Esophagus (tissue), 2 donors: ENCODE data around the gene CTNNA1. TPM values are rescaled to one million over a fixed set of nuclear protein-coding genes. Genes with fewer than 3 reads are reported as not detected.
A peak's percentile ranks its signal among the peaks of the same experiment; 100 is the strongest.

ENCODE experiments used
- H3K27ac ChIP-seq, 2 donors: one replicate each; pipeline ENCODE4 v1.5.1; 2013; ENCODE audit warnings: low read depth in 2 of 2, mild to moderate bottlenecking in 2 of 2, inconsistent platforms in 1 of 2, low read length in 1 of 2, moderate library complexity in 1 of 2
- H3K27me3 ChIP-seq, 2 donors: one replicate each; pipeline ENCODE4 v1.6.1; 2013; ENCODE audit warnings: low read length in 2 of 2, control low read depth in 1 of 2, mild to moderate bottlenecking in 1 of 2; ENCODE audit not compliant: insufficient read depth in 2 of 2, control insufficient read depth in 1 of 2
- H3K36me3 ChIP-seq, 2 donors: one replicate each; pipeline ENCODE4 v1.6.1; 2013; ENCODE audit warnings: low read length in 1 of 2; ENCODE audit not compliant: control insufficient read depth in 2 of 2, insufficient read depth in 2 of 2
- H3K4me1 ChIP-seq, 2 donors: one replicate each; pipeline ENCODE4 v1.6.1; 2013; ENCODE audit warnings: low read length in 1 of 2; ENCODE audit not compliant: control insufficient read depth in 2 of 2, insufficient read depth in 2 of 2
- H3K4me3 ChIP-seq, 2 donors: one replicate each; pipeline ENCODE4 v1.5.1; 2013; ENCODE audit warnings: low read length in 2 of 2, mild to moderate bottlenecking in 2 of 2, low read depth in 1 of 2, moderate library complexity in 1 of 2
- H3K9me3 ChIP-seq, 2 donors: one replicate each; pipeline ENCODE4 v1.6.1; 2013; ENCODE audit warnings: mild to moderate bottlenecking in 2 of 2, low read depth in 1 of 2, low read length in 1 of 2, moderate library complexity in 1 of 2; ENCODE audit not compliant: control insufficient read depth in 2 of 2, insufficient read depth in 1 of 2
- WGBS, 2 donors: extraction: QIAGEN DNeasy Blood & Tissue Kit; methylation state at CpG; one replicate each; pipeline ENCODE4 v1.1.7; 2013; 5-methylcytosine and 5-hydroxymethylcytosine counted together
- polyA plus RNA-seq, 2 donors: library from polyadenylated mRNA; stranded (reverse); fragments of 200-250 nt; gene quantifications; one replicate each; pipeline ENCODE4 v1.2.3, GENCODE V29; 2013
- donor health status: healthy with polysubstance abuse.
- donor health status: Bipolar disorder and iron deficiency.

CTNNA1 gene
- polyA plus RNA-seq, 2 donors = 221 to 223 TPM

GRCh38 chr5:138950421-138951031 lies 197.3 kb downstream of the CTNNA1 start:
- Histone ChIP-seq H3K4me1 (peaks cover 14 to 22% of the 10 kb centered on the region in 2 donors), H3K27me3 (no peaks in the 10 kb centered on the region), H3K27ac (no peak overlapping the region), H3K36me3 (peaks cover 0 to 14% of the 10 kb centered on the region in 2 donors), H3K4me3 (no peak overlapping the region), H3K9me3 (no peaks in the 10 kb centered on the region)
- WGBS, 2 donors = 82 to 91% methylated on average over 14 of the region's 14 CpGs

GRCh38 chr5:138951091-138951985 lies 198.1 kb downstream of the CTNNA1 start:
- Histone ChIP-seq H3K27ac (no peak overlapping the region), H3K9me3 (no peaks in the 10 kb centered on the region), H3K36me3 (peaks cover 0 to 14% of the 10 kb centered on the region in 2 donors), H3K27me3 (no peaks in the 10 kb centered on the region), H3K4me3 (no peak overlapping the region), H3K4me1 (peaks cover 14 to 22% of the 10 kb centered on the region in 2 donors)
- WGBS, 2 donors = 94 to 95% methylated on average over 18 of the region's 18 CpGs

- WGBS, 2 donors = 77 to 88% methylated on average over 17 of the region's 17 CpGs
- peaks cover 14 to 22% of the 10 kb centered on the region in 2 donors for H3K4me1 ChIP-seq
- H3K4me3 ChIP-seq = no peak overlapping the region
- peaks cover 0 to 9% of the 10 kb centered on the region in 2 donors for H3K36me3 ChIP-seq
- H3K27me3 ChIP-seq = no peaks in the 10 kb centered on the region
- H3K27ac ChIP-seq = no peak overlapping the region
- H3K9me3 ChIP-seq = no peaks in the 10 kb centered on the region
These were observed 198.9 kb downstream of the CTNNA1 start for GRCh38 chr5:138951986-138952735.

GRCh38 chr5:138952962-138953361 lies 199.7 kb downstream of the CTNNA1 start:
- Histone ChIP-seq H3K4me3 (no peak overlapping the region), H3K27me3 (no peaks in the 10 kb centered on the region), H3K36me3 (peaks cover 0 to 6% of the 10 kb centered on the region in 2 donors), H3K27ac (peak overlapping the region in 1 of 2 donors; percentile 70), H3K4me1 (peaks cover 14 to 22% of the 10 kb centered on the region in 2 donors), H3K9me3 (no peaks in the 10 kb centered on the region)
- WGBS, 2 donors = 25 to 29% methylated on average over 6 of the region's 6 CpGs

- Histone ChIP-seq H3K4me1 (peaks cover 14 to 22% of the 10 kb centered on the region in 2 donors), H3K4me3 (no peak overlapping the region), H3K36me3 (peaks cover 0 to 6% of the 10 kb centered on the region in 2 donors), H3K27me3 (no peaks in the 10 kb centered on the region), H3K9me3 (no peaks in the 10 kb centered on the region), H3K27ac (peak overlapping the region in 1 of 2 donors; percentile 70)
- WGBS, 2 donors = 32 to 34% methylated on average over 14 of the region's 14 CpGs
These were observed 200.4 kb downstream of the CTNNA1 start for GRCh38 chr5:138953387-138954256.

- Histone ChIP-seq H3K27ac (no peak overlapping the region), H3K27me3 (no peaks in the 10 kb centered on the region), H3K4me3 (no peak overlapping the region), H3K36me3 (peaks cover 0 to 3% of the 10 kb centered on the region in 2 donors), H3K4me1 (peaks cover 14 to 22% of the 10 kb centered on the region in 2 donors), H3K9me3 (no peaks in the 10 kb centered on the region)
- WGBS, 2 donors = 80 to 85% methylated on average over 4 of the region's 4 CpGs
These were observed 201.2 kb downstream of the CTNNA1 start for GRCh38 chr5:138954257-138955012.

GRCh38 chr5:138955013-138955660 lies 201.9 kb downstream of the CTNNA1 start:
- no peaks in the 10 kb centered on the region for H3K9me3 ChIP-seq
- H3K27ac ChIP-seq = no peak overlapping the region
- H3K4me3 ChIP-seq = no peak overlapping the region
- H3K27me3 ChIP-seq = no peaks in the 10 kb centered on the region
- WGBS, 2 donors = 65 to 72% methylated on average over 12 of the region's 12 CpGs
- peaks cover 14 to 22% of the 10 kb centered on the region in 2 donors for H3K4me1 ChIP-seq
- peaks cover 0 to 3% of the 10 kb centered on the region in 2 donors for H3K36me3 ChIP-seq

GRCh38 chr5:138955671-138956295 lies 202.6 kb downstream of the CTNNA1 start:
- Histone ChIP-seq H3K36me3 (peaks cover 0 to 3% of the 10 kb centered on the region in 2 donors), H3K4me3 (no peak overlapping the region), H3K27me3 (no peaks in the 10 kb centered on the region), H3K27ac (no peak overlapping the region), H3K4me1 (peaks cover 14 to 22% of the 10 kb centered on the region in 2 donors), H3K9me3 (no peaks in the 10 kb centered on the region)
- 82 to 84% methylated on average over 9 of the region's 9 CpGs for WGBS, 2 donors
